ENCODE measurements around the gene ERG. TPM values are rescaled to one million over a fixed set of nuclear protein-coding genes. Genes with fewer than 3 reads are reported as not detected.

Gene ERG
- total RNA-seq, 2 experiments from 2014 or later: not detected

DNA sequence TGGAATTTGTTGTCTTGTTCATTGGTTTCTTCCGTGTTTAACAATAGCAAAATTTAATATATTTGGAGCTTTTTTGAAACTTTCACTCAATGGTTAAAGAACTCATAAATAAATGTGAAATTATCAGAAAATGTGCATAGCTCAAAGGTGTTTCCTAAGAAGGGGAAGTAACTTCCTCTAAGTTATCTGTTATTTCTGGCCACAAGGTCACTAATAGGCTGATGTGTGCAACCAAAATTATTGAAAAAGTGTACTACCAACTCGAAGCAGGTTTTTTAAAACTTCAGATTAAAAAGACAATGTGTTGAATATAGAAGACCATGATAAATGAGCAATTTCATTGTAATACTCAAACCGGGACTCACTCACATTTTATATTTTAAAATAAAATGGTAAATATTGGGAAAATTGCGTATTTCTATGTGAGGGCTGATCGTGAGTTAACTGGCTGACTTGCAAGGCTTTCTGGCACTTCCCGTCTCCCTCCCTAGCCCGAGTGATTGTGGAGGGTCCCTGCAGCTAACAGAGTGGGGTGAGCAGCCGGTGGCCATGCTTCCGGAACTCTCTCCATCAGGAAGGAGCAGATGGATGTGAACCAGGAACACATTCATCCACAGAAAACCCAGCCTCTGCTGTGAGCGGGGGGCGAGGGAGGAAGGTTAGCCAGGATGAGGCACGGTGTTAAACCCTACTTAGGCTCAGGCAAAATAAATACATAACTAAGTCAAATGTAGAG lies 96.9 kb downstream of the ERG start:
- ATAC-seq (ENCODE audit: poor library complexity): no peak
- TF ChIP-seq, protein P1, sequence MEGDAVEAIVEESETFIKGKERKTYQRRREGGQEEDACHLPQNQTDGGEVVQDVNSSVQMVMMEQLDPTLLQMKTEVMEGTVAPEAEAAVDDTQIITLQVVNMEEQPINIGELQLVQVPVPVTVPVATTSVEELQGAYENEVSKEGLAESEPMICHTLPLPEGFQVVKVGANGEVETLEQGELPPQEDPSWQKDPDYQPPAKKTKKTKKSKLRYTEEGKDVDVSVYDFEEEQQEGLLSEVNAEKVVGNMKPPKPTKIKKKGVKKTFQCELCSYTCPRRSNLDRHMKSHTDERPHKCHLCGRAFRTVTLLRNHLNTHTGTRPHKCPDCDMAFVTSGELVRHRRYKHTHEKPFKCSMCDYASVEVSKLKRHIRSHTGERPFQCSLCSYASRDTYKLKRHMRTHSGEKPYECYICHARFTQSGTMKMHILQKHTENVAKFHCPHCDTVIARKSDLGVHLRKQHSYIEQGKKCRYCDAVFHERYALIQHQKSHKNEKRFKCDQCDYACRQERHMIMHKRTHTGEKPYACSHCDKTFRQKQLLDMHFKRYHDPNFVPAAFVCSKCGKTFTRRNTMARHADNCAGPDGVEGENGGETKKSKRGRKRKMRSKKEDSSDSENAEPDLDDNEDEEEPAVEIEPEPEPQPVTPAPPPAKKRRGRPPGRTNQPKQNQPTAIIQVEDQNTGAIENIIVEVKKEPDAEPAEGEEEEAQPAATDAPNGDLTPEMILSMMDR (IDR thresholded peaks at IDR 0.05): no peak
- intact Hi-C loops (cut with DNase I, micrococcal nuclease): no loop called here
- Histone ChIP-seq H3K4me3 (ENCODE audit: low read length) (no peak overlapping the region), H3K27me3 (ENCODE audit: control insufficient read depth in 1 of 2, insufficient read depth in 2 of 2, low read length in 2 of 2) (peaks cover 2 to 9% of the 10 kb centered on the region in 2 experiments), H3K4me1 (ENCODE audit: insufficient read depth, low read length) (no peaks in the 10 kb centered on the region), H3K27ac (ENCODE audit: low read depth in 1 of 2, low read length in 2 of 2) (no peak overlapping the region), H3K36me3 (ENCODE audit: insufficient read depth, low read length) (no peaks in the 10 kb centered on the region), H3K9me3 (ENCODE audit: control insufficient read depth in 1 of 2, insufficient read depth in 1 of 2, low read length in 2 of 2) (no peaks in the 10 kb centered on the region)
- no peaks in the 10 kb centered on the region for H3K9me3 Mint-ChIP-seq
- H3K4me1 Mint-ChIP-seq (ENCODE audit: low read depth): no peaks in the 10 kb centered on the region
- POLR2A ChIA-PET: no interaction called here
- CTCF ChIA-PET: no interaction called here
- no peak overlapping the region for H3K27ac Mint-ChIP-seq
- no peak overlapping the region for H3K4me3 Mint-ChIP-seq
- H3K36me3 Mint-ChIP-seq (ENCODE audit: low read depth): no peaks in the 10 kb centered on the region
- no peak for DNase-seq
- H3K27me3 Mint-ChIP-seq: peaks cover 41% of the 10 kb centered on the region

DNA sequence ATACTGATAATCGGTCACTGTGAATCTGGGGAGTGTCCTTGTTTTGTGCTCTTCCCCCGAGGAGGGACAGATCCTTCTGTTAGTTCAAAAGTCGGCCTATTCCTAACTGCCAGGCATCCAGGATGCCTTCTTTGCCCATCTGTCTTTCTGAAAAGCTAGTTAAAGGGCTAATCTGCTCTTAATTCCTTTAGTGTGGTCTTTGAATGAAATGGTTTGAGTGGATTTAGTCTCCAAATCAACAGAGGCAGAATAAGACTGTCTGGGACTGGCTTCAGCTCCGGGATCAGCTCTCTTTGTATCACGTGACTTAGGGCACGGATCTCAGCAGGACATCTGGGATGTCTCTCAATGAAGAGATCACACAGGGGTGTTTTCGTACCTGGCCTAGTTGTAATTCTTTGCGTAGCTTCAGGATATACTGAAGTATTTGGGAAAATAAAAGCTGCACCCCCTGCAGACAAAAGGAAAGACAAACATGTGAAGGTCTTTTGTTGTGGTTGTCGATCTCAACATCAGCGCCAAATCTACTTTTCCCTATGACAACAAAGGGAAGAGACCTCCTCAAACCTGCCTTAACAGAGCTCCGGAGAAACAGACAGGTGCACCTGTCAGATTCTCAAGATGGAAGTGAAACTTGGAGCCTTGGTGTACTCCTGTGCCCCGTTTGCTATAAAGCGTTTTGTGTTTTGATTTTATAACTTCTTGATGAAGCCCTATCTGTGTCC lies 97.9 kb downstream of the ERG start:
- ChIA-PET POLR2A (no interaction called here), CTCF (no interaction called here)
- intact Hi-C loops (cut with DNase I, micrococcal nuclease): no loop called here
- Mint-ChIP-seq H3K36me3 (ENCODE audit: low read depth) (no peaks in the 10 kb centered on the region), H3K4me1 (ENCODE audit: low read depth) (no peaks in the 10 kb centered on the region), H3K27ac (no peak overlapping the region), H3K27me3 (peaks cover 44% of the 10 kb centered on the region), H3K4me3 (no peak overlapping the region), H3K9me3 (no peaks in the 10 kb centered on the region)
- H3K27me3 ChIP-seq (ENCODE audit: control insufficient read depth in 1 of 2, insufficient read depth in 2 of 2, low read length in 2 of 2): peaks cover 5 to 6% of the 10 kb centered on the region in 2 experiments
- H3K27ac ChIP-seq (ENCODE audit: low read depth in 1 of 2, low read length in 2 of 2): no peak overlapping the region
- no peaks in the 10 kb centered on the region for H3K9me3 ChIP-seq (ENCODE audit: control insufficient read depth in 1 of 2, insufficient read depth in 1 of 2, low read length in 2 of 2)
- H3K36me3 ChIP-seq (ENCODE audit: insufficient read depth, low read length): no peaks in the 10 kb centered on the region
- TF ChIP-seq, protein P1 (IDR thresholded peaks at IDR 0.05): no peak
- ATAC-seq (ENCODE audit: poor library complexity): no peak
- H3K4me3 ChIP-seq (ENCODE audit: low read length): no peak overlapping the region
- DNase-seq: no peak
- H3K4me1 ChIP-seq (ENCODE audit: insufficient read depth, low read length): no peaks in the 10 kb centered on the region

DNA sequence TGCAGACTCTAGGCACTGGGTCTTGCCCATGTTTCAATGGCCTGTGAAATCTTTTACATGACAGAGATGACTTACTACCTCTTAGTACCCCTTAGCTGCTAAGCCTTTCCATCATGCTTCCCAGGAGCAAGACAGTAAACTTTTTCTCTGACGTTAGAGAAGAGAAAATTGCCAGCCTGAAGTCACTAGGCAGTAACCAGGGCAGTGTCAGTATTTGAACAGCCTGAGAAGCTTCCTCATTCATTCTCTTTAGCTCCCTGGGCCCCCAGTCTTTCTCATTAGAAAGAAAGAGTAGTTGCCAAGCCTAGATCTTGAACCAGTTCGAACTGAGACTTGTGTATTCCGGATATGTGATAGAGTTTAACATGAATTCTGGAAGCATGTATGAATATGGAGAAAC lies 99.2 kb downstream of the ERG start:
- Mint-ChIP-seq H3K4me1 (ENCODE audit: low read depth) (no peaks in the 10 kb centered on the region), H3K27ac (no peak overlapping the region), H3K36me3 (ENCODE audit: low read depth) (no peaks in the 10 kb centered on the region), H3K4me3 (no peak overlapping the region), H3K9me3 (no peaks in the 10 kb centered on the region), H3K27me3 (peaks cover 40% of the 10 kb centered on the region)
- ATAC-seq (ENCODE audit: poor library complexity) (no peak), DNase-seq (no peak)
- no peak overlapping the region for H3K4me3 ChIP-seq (ENCODE audit: low read length)
- no peaks in the 10 kb centered on the region for H3K4me1 ChIP-seq (ENCODE audit: insufficient read depth, low read length)
- CTCF ChIA-PET: interaction anchor here (1.0 kb wide), 1 partner anchor 47 kb away, joined by 3 read pairs; no protein-coding TSS in a partner anchor
- H3K27ac ChIP-seq (ENCODE audit: low read depth in 1 of 2, low read length in 2 of 2): no peak overlapping the region
- no peaks in the 10 kb centered on the region for H3K36me3 ChIP-seq (ENCODE audit: insufficient read depth, low read length)
- TF ChIP-seq, protein P1 (IDR thresholded peaks at IDR 0.05): no peak
- POLR2A ChIA-PET: no interaction called here
- intact Hi-C loops (cut with DNase I, micrococcal nuclease): no loop called here
- H3K27me3 ChIP-seq (ENCODE audit: control insufficient read depth in 1 of 2, insufficient read depth in 2 of 2, low read length in 2 of 2): peaks cover 3 to 5% of the 10 kb centered on the region in 2 experiments
- H3K9me3 ChIP-seq (ENCODE audit: control insufficient read depth in 1 of 2, insufficient read depth in 1 of 2, low read length in 2 of 2): no peaks in the 10 kb centered on the region

Data from CD4-positive, alpha-beta T cell (primary cell).